ENCODE measurements around the gene NFATC4. TPM values are rescaled to one million over a fixed set of nuclear protein-coding genes. Genes with fewer than 3 reads are reported as not detected.

NFATC4 gene
- total RNA-seq, 6 donors from 2014 or later: 8.5 to 98.5 (median 42.1) TPM

GRCh38 chr14:24329073-24329663, 38.8 kb upstream of the NFATC4 start:
- peaks cover 0 to under 1% (median 0%) of the 10 kb centered on the region in 4 donors for H3K27me3 ChIP-seq
- WGBS, 2 donors: 80 to 85% methylated on average over 12 of the region's 12 CpGs
- ATAC-seq (ENCODE audit: low FRiP score in 2 of 2): no peak
- H3K9me3 ChIP-seq: no peaks in the 10 kb centered on the region
- H3K36me3 ChIP-seq: peaks cover 0 to 9% (median 4%) of the 10 kb centered on the region in 4 donors
- no peak for TF ChIP-seq EP300 (IDR thresholded peaks at IDR 0.05)
- TF ChIP-seq POLR2AphosphoS5 (IDR thresholded peaks at IDR 0.05): no peak
- TF ChIP-seq POLR2A (IDR thresholded peaks at IDR 0.05): no peak
- no peak for TF ChIP-seq CTCF (IDR thresholded peaks at IDR 0.05)
- no peak for DNase-seq
- H3K4me3 ChIP-seq: no peak overlapping the region
- H3K27ac ChIP-seq: peak overlapping the region; percentile 22 to 75 (median 49)
- H3K4me1 ChIP-seq: peaks cover 35 to 48% (median 46%) of the 10 kb centered on the region in 4 donors

- H3K9me3 ChIP-seq: no peaks in the 10 kb centered on the region
- H3K4me3 ChIP-seq: no peak overlapping the region
- peak; percentile 55 to 68 for ATAC-seq (ENCODE audit: low FRiP score in 2 of 2)
- TF ChIP-seq CTCF (IDR thresholded peaks at IDR 0.05): no peak
- TF ChIP-seq POLR2AphosphoS5 (IDR thresholded peaks at IDR 0.05): peak; percentile 59 to 80
- peaks cover 0 to 9% (median 4%) of the 10 kb centered on the region in 4 donors for H3K36me3 ChIP-seq
- DNase-seq: peak; percentile 70 to 90
- H3K27me3 ChIP-seq: peaks cover 0 to 5% (median 0%) of the 10 kb centered on the region in 4 donors
- peaks cover 41 to 54% (median 52%) of the 10 kb centered on the region in 4 donors for H3K4me1 ChIP-seq
- H3K27ac ChIP-seq: peak overlapping the region; percentile 22 to 75 (median 49)
- 44% methylated on average over 5 of the region's 9 CpGs; no CpG with 5 or more reads in 1 of the 2 donors for WGBS, 2 donors
These were observed 38.2 kb upstream of the NFATC4 start for GRCh38 chr14:24329736-24330135.

GRCh38 chr14:24330973-24331674, 36.9 kb upstream of the NFATC4 start:
- Histone ChIP-seq H3K36me3 (peaks cover 0 to 3% (median 0%) of the 10 kb centered on the region in 4 donors), H3K4me1 (peaks cover 52 to 67% (median 64%) of the 10 kb centered on the region in 4 donors), H3K4me3 (no peak overlapping the region), H3K27me3 (peaks cover 0 to 8% (median 0%) of the 10 kb centered on the region in 4 donors), H3K27ac (peak overlapping the region in 1 of 4 donors; percentile 89), H3K9me3 (no peaks in the 10 kb centered on the region)
- DNase-seq (peak in 1 of 2 donors; percentile 38), ATAC-seq (ENCODE audit: low FRiP score in 2 of 2) (no peak)
- whole genome bisulfite sequencing, 2 donors: 89 to 97% methylated on average over 7 to 10 of the region's 10 CpGs
- no peak for TF ChIP-seq EP300 (IDR thresholded peaks at IDR 0.05)
- TF ChIP-seq CTCF (IDR thresholded peaks at IDR 0.05): no peak
- TF ChIP-seq POLR2A (IDR thresholded peaks at IDR 0.05): no peak
- no peak for TF ChIP-seq POLR2AphosphoS5 (IDR thresholded peaks at IDR 0.05)

- Histone ChIP-seq H3K27me3 (peaks cover 0 to 8% (median 0%) of the 10 kb centered on the region in 4 donors), H3K4me3 (peak overlapping the region in 1 of 4 donors; percentile 55), H3K9me3 (no peaks in the 10 kb centered on the region), H3K27ac (peak overlapping the region in 2 of 4 donors; percentile 53 to 89), H3K4me1 (peaks cover 53 to 74% (median 68%) of the 10 kb centered on the region in 4 donors), H3K36me3 (peaks cover 0 to 4% (median 1%) of the 10 kb centered on the region in 4 donors)
- 61 to 68% methylated on average over 13 to 26 of the region's 26 CpGs for WGBS, 2 donors
- TF ChIP-seq POLR2AphosphoS5 (IDR thresholded peaks at IDR 0.05) (no peak), POLR2A (IDR thresholded peaks at IDR 0.05) (no peak)
- DNase-seq: peak in 1 of 2 donors; percentile 83
- no peak for ATAC-seq (ENCODE audit: low FRiP score in 2 of 2)
These were observed 36.2 kb upstream of the NFATC4 start for GRCh38 chr14:24331731-24332267.

Measured in upper lobe of left lung (tissue), 6 donors.